ENCODE measurements around the gene NFIA.

The NFIA gene

DNA sequence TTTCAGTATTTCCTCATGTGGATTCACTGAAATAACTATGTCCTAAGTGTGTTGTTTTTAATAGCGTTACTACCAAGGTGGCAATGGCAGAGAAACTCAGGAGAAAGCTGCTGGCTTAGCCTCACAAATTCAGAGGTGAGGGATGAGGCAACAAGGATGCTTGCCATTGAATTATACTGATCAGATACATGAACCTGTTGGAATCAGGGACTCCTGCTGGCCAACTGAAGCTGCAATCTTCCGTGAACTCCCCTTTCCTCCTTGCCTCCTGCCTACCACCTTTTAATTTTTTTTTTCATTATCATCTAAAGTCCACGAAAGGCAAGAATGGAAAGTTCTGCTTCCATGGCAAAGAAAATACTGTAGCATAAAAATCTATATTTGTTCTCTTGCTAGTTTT, 254.7 kb downstream of the NFIA start:
- H2BK5ac ChIP-seq (ENCODE audit: low read length): no peak overlapping the region
- no peak overlapping the region for H2AFZ ChIP-seq (ENCODE audit: low read length)
- no peaks in the 10 kb centered on the region for H3K79me1 ChIP-seq (ENCODE audit: low read depth, low read length)
- peaks cover 0 to 18% (median 0%) of the 10 kb centered on the region in 3 experiments for H3K27me3 ChIP-seq (ENCODE audit: control insufficient read depth in 3 of 3, insufficient read depth in 3 of 3, low read depth in 1 of 3, low read length in 3 of 3)
- H2BK15ac ChIP-seq (ENCODE audit: low read length): no peak overlapping the region
- H3K23ac ChIP-seq (ENCODE audit: low read depth, low read length, poor library complexity): no peak overlapping the region
- no peak overlapping the region for H2AK5ac ChIP-seq (ENCODE audit: low read depth, low read length)
- no peak overlapping the region for H3K27ac ChIP-seq (replicated peaks; ENCODE audit: low read length)
- no peak overlapping the region for H3K4me2 ChIP-seq (ENCODE audit: insufficient read depth, low read length, poor library complexity, severe bottlenecking)
- H3K36me3 ChIP-seq (replicated peaks in 1 of 2; ENCODE audit: control insufficient read depth in 2 of 2, insufficient read depth in 2 of 2, low read length in 2 of 2): no peaks in the 10 kb centered on the region
- H2BK120ac ChIP-seq (ENCODE audit: low read depth, low read length): no peak overlapping the region
- no peak overlapping the region for H4K8ac ChIP-seq (ENCODE audit: low read depth, low read length)
- H3K9ac ChIP-seq (ENCODE audit: low read depth, low read length, poor library complexity): no peak overlapping the region
- H3K14ac ChIP-seq (ENCODE audit: low read length): no peak overlapping the region
- no peak overlapping the region for H3K4ac ChIP-seq (ENCODE audit: low read length)
- WGBS, 2 donors (ENCODE audit: extremely low coverage in 2 of 2, insufficient read length in 2 of 2, insufficient replicate concordance in 1 of 2): no CpG with 5 or more reads among the region's 3 CpGs
- H2BK12ac ChIP-seq (ENCODE audit: low read length): no peak overlapping the region
- no peak overlapping the region for H3K4me3 ChIP-seq (ENCODE audit: low read length in 2 of 2)
- H3K4me1 ChIP-seq (ENCODE audit: control insufficient read depth in 2 of 2, insufficient read depth in 1 of 2, low read depth in 1 of 2, low read length in 2 of 2): peaks cover 0 to 11% of the 10 kb centered on the region in 2 donors
- no peak overlapping the region for H4K91ac ChIP-seq (ENCODE audit: low read depth, low read length, poor library complexity)
- no peaks in the 10 kb centered on the region for H3K9me3 ChIP-seq (replicated peaks in 1 of 2; ENCODE audit: control insufficient read depth in 2 of 2, insufficient read depth in 1 of 2, low read depth in 1 of 2, low read length in 2 of 2)
- no peak overlapping the region for H3K18ac ChIP-seq (ENCODE audit: low read length)
- no peak for DNase-seq (ENCODE audit: low spot score)

DNA sequence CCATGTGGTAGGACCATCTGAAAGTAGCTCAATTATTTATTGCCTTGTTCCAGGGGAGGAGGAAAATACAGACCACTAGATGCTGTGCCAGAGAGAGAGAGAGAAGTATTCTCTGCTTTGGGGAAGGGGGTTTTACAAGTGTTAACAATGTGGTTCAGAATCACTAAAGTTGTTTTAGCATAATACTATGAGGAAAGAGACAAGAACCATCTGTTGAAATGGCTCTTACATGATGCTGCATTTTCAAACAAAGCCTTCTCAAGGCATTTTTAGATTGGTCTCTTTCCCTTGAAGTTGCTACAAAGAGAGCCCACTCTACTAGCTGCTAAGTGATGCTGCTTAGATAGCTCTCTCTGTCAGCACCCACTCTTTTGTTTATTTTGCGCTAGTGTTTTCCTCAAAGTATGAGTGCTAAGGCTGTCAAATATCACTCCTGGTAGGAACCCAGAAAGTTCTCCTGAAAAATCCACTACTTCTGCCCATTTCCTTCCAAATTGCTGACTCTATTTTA, 255.1 kb downstream of the NFIA start:
- H2AFZ ChIP-seq (ENCODE audit: low read length): no peak overlapping the region
- H2AK5ac ChIP-seq (ENCODE audit: low read depth, low read length): no peak overlapping the region
- no peak overlapping the region for H3K4ac ChIP-seq (ENCODE audit: low read length)
- no peak overlapping the region for H2BK15ac ChIP-seq (ENCODE audit: low read length)
- H3K4me3 ChIP-seq (ENCODE audit: low read length in 2 of 2): no peak overlapping the region
- no peak overlapping the region for H3K9ac ChIP-seq (ENCODE audit: low read depth, low read length, poor library complexity)
- H4K8ac ChIP-seq (ENCODE audit: low read depth, low read length): no peak overlapping the region
- H3K23ac ChIP-seq (ENCODE audit: low read depth, low read length, poor library complexity): no peak overlapping the region
- H3K27me3 ChIP-seq (ENCODE audit: control insufficient read depth in 3 of 3, insufficient read depth in 3 of 3, low read depth in 1 of 3, low read length in 3 of 3): peaks cover 0 to 18% (median 0%) of the 10 kb centered on the region in 3 experiments
- no peak overlapping the region for H3K14ac ChIP-seq (ENCODE audit: low read length)
- no peak for DNase-seq (ENCODE audit: low spot score)
- WGBS, 2 donors (ENCODE audit: extremely low coverage in 2 of 2, insufficient read length in 2 of 2, insufficient replicate concordance in 1 of 2): no CpG with 5 or more reads among the region's 1 CpG
- peaks cover 0 to 11% of the 10 kb centered on the region in 2 donors for H3K4me1 ChIP-seq (ENCODE audit: control insufficient read depth in 2 of 2, insufficient read depth in 1 of 2, low read depth in 1 of 2, low read length in 2 of 2)
- no peak overlapping the region for H2BK5ac ChIP-seq (ENCODE audit: low read length)
- no peak overlapping the region for H3K18ac ChIP-seq (ENCODE audit: low read length)
- no peaks in the 10 kb centered on the region for H3K36me3 ChIP-seq (replicated peaks in 1 of 2; ENCODE audit: control insufficient read depth in 2 of 2, insufficient read depth in 2 of 2, low read length in 2 of 2)
- H3K9me3 ChIP-seq (replicated peaks in 1 of 2; ENCODE audit: control insufficient read depth in 2 of 2, insufficient read depth in 1 of 2, low read depth in 1 of 2, low read length in 2 of 2): no peaks in the 10 kb centered on the region
- H3K79me1 ChIP-seq (ENCODE audit: low read depth, low read length): no peaks in the 10 kb centered on the region
- no peak overlapping the region for H3K4me2 ChIP-seq (ENCODE audit: insufficient read depth, low read length, poor library complexity, severe bottlenecking)
- H3K27ac ChIP-seq (replicated peaks; ENCODE audit: low read length): peak overlapping the region; percentile 50
- H2BK120ac ChIP-seq (ENCODE audit: low read depth, low read length): no peak overlapping the region
- H4K91ac ChIP-seq (ENCODE audit: low read depth, low read length, poor library complexity): no peak overlapping the region
- no peak overlapping the region for H2BK12ac ChIP-seq (ENCODE audit: low read length)

DNA sequence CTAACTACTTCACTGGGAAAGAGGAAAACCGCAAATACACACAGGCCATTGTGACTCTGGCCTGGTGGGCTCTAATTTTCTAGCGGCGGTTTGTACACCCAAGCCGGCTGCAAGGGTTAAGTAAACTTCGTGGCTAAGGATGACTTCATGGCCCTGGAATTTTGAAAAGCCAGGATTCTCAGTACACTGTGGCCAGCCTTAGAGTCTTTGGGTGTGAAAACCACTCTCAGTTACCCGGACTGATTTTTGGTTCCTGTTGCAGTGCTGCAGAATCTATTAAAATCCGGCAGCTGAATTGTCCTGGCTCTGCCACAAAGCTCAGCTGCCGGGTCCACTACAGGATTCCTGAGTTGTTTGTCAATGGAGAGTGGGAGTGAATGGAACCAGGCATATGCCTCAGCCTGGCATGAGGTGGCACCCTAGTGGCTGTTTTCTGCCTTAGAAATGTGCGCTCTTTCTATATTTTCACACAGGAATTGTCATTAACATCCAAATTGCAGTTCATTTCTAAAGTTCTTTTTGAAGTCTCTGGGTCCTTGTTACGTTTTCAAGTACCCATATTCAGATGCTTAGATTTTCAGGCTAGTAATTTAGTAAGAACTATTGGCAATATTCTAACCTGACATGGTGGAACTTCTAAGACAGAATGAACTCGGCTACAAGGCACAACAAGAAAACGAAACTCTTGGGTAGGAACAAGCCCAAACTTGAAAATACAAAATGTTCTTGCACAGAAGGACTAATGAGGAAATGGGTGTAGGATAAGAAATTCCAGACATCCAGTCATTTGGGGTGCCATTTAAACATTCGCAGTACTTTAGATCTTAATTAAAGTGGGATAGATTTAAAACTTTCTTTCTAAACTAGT, 255.9 kb downstream of the NFIA start:
- Histone ChIP-seq H4K8ac (ENCODE audit: low read depth, low read length) (no peak overlapping the region), H3K4me1 (ENCODE audit: control insufficient read depth in 2 of 2, insufficient read depth in 1 of 2, low read depth in 1 of 2, low read length in 2 of 2) (peaks cover 0 to 11% of the 10 kb centered on the region in 2 donors), H2BK12ac (ENCODE audit: low read length) (no peak overlapping the region), H3K14ac (ENCODE audit: low read length) (no peak overlapping the region), H2BK15ac (ENCODE audit: low read length) (no peak overlapping the region), H3K79me1 (ENCODE audit: low read depth, low read length) (no peaks in the 10 kb centered on the region), H3K4ac (ENCODE audit: low read length) (no peak overlapping the region), H3K9me3 (replicated peaks in 1 of 2; ENCODE audit: control insufficient read depth in 2 of 2, insufficient read depth in 1 of 2, low read depth in 1 of 2, low read length in 2 of 2) (no peaks in the 10 kb centered on the region), H3K4me2 (ENCODE audit: insufficient read depth, low read length, poor library complexity, severe bottlenecking) (no peak overlapping the region), H3K23ac (ENCODE audit: low read depth, low read length, poor library complexity) (no peak overlapping the region), H3K18ac (ENCODE audit: low read length) (peak overlapping the region; percentile 13), H2AFZ (ENCODE audit: low read length) (no peak overlapping the region), H2BK120ac (ENCODE audit: low read depth, low read length) (no peak overlapping the region), H3K27me3 (ENCODE audit: control insufficient read depth in 3 of 3, insufficient read depth in 3 of 3, low read depth in 1 of 3, low read length in 3 of 3) (peaks cover 0 to 18% (median 0%) of the 10 kb centered on the region in 3 experiments), H3K9ac (ENCODE audit: low read depth, low read length, poor library complexity) (no peak overlapping the region), H4K91ac (ENCODE audit: low read depth, low read length, poor library complexity) (no peak overlapping the region), H2BK5ac (ENCODE audit: low read length) (no peak overlapping the region), H3K27ac (replicated peaks; ENCODE audit: low read length) (peak overlapping the region; percentile 50), H3K36me3 (replicated peaks in 1 of 2; ENCODE audit: control insufficient read depth in 2 of 2, insufficient read depth in 2 of 2, low read length in 2 of 2) (no peaks in the 10 kb centered on the region), H3K4me3 (ENCODE audit: low read length in 2 of 2) (no peak overlapping the region), H2AK5ac (ENCODE audit: low read depth, low read length) (no peak overlapping the region)
- WGBS, 2 donors (ENCODE audit: extremely low coverage in 2 of 2, insufficient read length in 2 of 2, insufficient replicate concordance in 1 of 2): no CpG with 5 or more reads among the region's 13 CpGs
- peak; percentile 36 for DNase-seq (ENCODE audit: low spot score)

DNA sequence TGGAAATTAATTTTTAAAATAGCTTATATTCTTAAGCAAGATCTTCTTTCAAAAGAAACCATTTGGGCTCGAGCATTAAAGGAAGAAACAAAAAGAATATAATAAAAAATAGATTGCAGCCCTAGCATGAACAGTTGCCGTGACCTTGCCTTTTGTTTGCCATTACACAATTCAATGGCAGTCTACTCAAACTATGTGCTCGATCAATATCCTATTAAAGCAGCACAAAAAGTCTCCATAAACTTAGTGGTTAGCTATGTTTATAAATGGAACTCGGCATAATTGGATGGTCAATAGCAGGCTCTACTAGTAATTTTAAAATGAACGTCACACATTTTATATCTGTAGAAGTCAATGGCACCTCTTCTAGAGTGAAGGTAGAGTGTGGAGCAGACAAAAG, 256.5 kb downstream of the NFIA start:
- H2BK12ac ChIP-seq (ENCODE audit: low read length): no peak overlapping the region
- H4K8ac ChIP-seq (ENCODE audit: low read depth, low read length): no peak overlapping the region
- no peak overlapping the region for H3K9ac ChIP-seq (ENCODE audit: low read depth, low read length, poor library complexity)
- H2BK120ac ChIP-seq (ENCODE audit: low read depth, low read length): no peak overlapping the region
- no peak for DNase-seq (ENCODE audit: low spot score)
- H2BK5ac ChIP-seq (ENCODE audit: low read length): no peak overlapping the region
- no peak overlapping the region for H2AFZ ChIP-seq (ENCODE audit: low read length)
- no peak overlapping the region for H3K27ac ChIP-seq (replicated peaks; ENCODE audit: low read length)
- H3K23ac ChIP-seq (ENCODE audit: low read depth, low read length, poor library complexity): no peak overlapping the region
- H3K79me1 ChIP-seq (ENCODE audit: low read depth, low read length): no peaks in the 10 kb centered on the region
- H3K36me3 ChIP-seq (replicated peaks in 1 of 2; ENCODE audit: control insufficient read depth in 2 of 2, insufficient read depth in 2 of 2, low read length in 2 of 2): no peaks in the 10 kb centered on the region
- H2BK15ac ChIP-seq (ENCODE audit: low read length): no peak overlapping the region
- no peak overlapping the region for H2AK5ac ChIP-seq (ENCODE audit: low read depth, low read length)
- H3K4me2 ChIP-seq (ENCODE audit: insufficient read depth, low read length, poor library complexity, severe bottlenecking): no peak overlapping the region
- H3K4me1 ChIP-seq (ENCODE audit: control insufficient read depth in 2 of 2, insufficient read depth in 1 of 2, low read depth in 1 of 2, low read length in 2 of 2): peaks cover 0 to 11% of the 10 kb centered on the region in 2 donors
- H3K9me3 ChIP-seq (replicated peaks in 1 of 2; ENCODE audit: control insufficient read depth in 2 of 2, insufficient read depth in 1 of 2, low read depth in 1 of 2, low read length in 2 of 2): no peaks in the 10 kb centered on the region
- H3K18ac ChIP-seq (ENCODE audit: low read length): no peak overlapping the region
- no peak overlapping the region for H4K91ac ChIP-seq (ENCODE audit: low read depth, low read length, poor library complexity)
- H3K4ac ChIP-seq (ENCODE audit: low read length): no peak overlapping the region
- WGBS, 2 donors (ENCODE audit: extremely low coverage in 2 of 2, insufficient read length in 2 of 2, insufficient replicate concordance in 1 of 2): no CpG with 5 or more reads among the region's 5 CpGs
- H3K4me3 ChIP-seq (ENCODE audit: low read length in 2 of 2): no peak overlapping the region
- H3K14ac ChIP-seq (ENCODE audit: low read length): no peak overlapping the region
- H3K27me3 ChIP-seq (ENCODE audit: control insufficient read depth in 3 of 3, insufficient read depth in 3 of 3, low read depth in 1 of 3, low read length in 3 of 3): peaks cover 0 to 18% (median 0%) of the 10 kb centered on the region in 3 experiments
